Neuronal stem cell (in vitro differentiated cells): Measurements from ENCODE around the gene ATP2B3.
A peak's percentile ranks its signal among the peaks of the same experiment; 100 is the strongest.

Experiments used
- DNase-seq: peaks from one replicate; pipeline ENCODE4 v3.0.0-alpha.2; 2013; ENCODE audit warnings: low spot score
- H2AFZ ChIP-seq: one replicate; pipeline ENCODE4 v1.6.1; 2013; ENCODE audit warnings: mild to moderate bottlenecking, low read length, inconsistent platforms
- H2AK5ac ChIP-seq: 2 replicates; pipeline ENCODE4 v1.6.1; 2013; ENCODE audit warnings: low read depth, mild to moderate bottlenecking, inconsistent platforms, low read length, moderate library complexity, mixed read lengths
- H2BK120ac ChIP-seq: 2 replicates; pipeline ENCODE4 v1.6.1; 2013; ENCODE audit warnings: low read depth, mild to moderate bottlenecking, inconsistent platforms, low read length, moderate library complexity, mixed read lengths
- H2BK12ac ChIP-seq: one replicate; pipeline ENCODE4 v1.6.1; 2013; ENCODE audit warnings: low read length, inconsistent platforms
- H2BK15ac ChIP-seq: 2 replicates; pipeline ENCODE4 v1.6.1; 2013; ENCODE audit warnings: mild to moderate bottlenecking, low read length, inconsistent platforms, mixed read lengths
- H2BK5ac ChIP-seq: one replicate; pipeline ENCODE4 v1.6.1; 2013; ENCODE audit warnings: inconsistent platforms, mild to moderate bottlenecking, low read length, moderate library complexity
- H3K14ac ChIP-seq: one replicate; pipeline ENCODE4 v1.6.1; 2013; ENCODE audit warnings: low read length, inconsistent platforms
- H3K18ac ChIP-seq: 2 replicates; pipeline ENCODE4 v1.6.1; 2013; ENCODE audit warnings: low read length, inconsistent platforms
- H3K23ac ChIP-seq: 2 replicates; pipeline ENCODE4 v1.6.1; 2013; ENCODE audit warnings: low read depth, mild to moderate bottlenecking, mixed read lengths, low read length, inconsistent platforms; ENCODE audit not compliant: poor library complexity
- H3K27ac ChIP-seq: replicated peaks from 3 replicates; pipeline ENCODE4 v1.5.1; 2013; ENCODE audit warnings: low read length, inconsistent platforms
- H3K27me3 ChIP-seq, 3 experiments: 2 replicates each; pipeline ENCODE4 v1.6.1; 2013; ENCODE audit warnings: low read length in 3 of 3, mild to moderate bottlenecking in 2 of 3, inconsistent platforms in 1 of 3, low read depth in 1 of 3, mixed read lengths in 1 of 3, moderate library complexity in 1 of 3; ENCODE audit not compliant: control insufficient read depth in 3 of 3, insufficient read depth in 3 of 3
- H3K36me3 ChIP-seq, 2 donors: replicated peaks in 1 of 2; 2 replicates each; pipeline ENCODE4 v1.6.1; 2013; ENCODE audit warnings: low read length in 2 of 2; ENCODE audit not compliant: control insufficient read depth in 2 of 2, insufficient read depth in 2 of 2
- H3K4ac ChIP-seq: 2 replicates; pipeline ENCODE4 v1.6.1; 2013; ENCODE audit warnings: inconsistent platforms, mild to moderate bottlenecking, low read length, moderate library complexity
- H3K4me1 ChIP-seq, 2 donors: 1 replicate in 1 of 2; 2 replicates in 1 of 2; pipeline ENCODE4 v1.6.1; 2013; ENCODE audit warnings: low read length in 2 of 2, low read depth in 1 of 2; ENCODE audit not compliant: control insufficient read depth in 2 of 2, insufficient read depth in 1 of 2
- H3K4me2 ChIP-seq: one replicate; pipeline ENCODE4 v1.6.1; 2013; ENCODE audit warnings: mild to moderate bottlenecking, low read length, inconsistent platforms; ENCODE audit not compliant: insufficient read depth, poor library complexity, severe bottlenecking
- H3K4me3 ChIP-seq, 2 donors: 2 replicates each; pipeline ENCODE4 v1.5.1; 2013; ENCODE audit warnings: low read length in 2 of 2, mild to moderate bottlenecking in 2 of 2, inconsistent platforms in 1 of 2, moderate library complexity in 1 of 2
- H3K79me1 ChIP-seq: one replicate; pipeline ENCODE4 v1.6.1; 2013; ENCODE audit warnings: low read depth, mild to moderate bottlenecking, inconsistent platforms, low read length, moderate library complexity
- H3K9ac ChIP-seq: one replicate; pipeline ENCODE4 v1.6.1; 2013; ENCODE audit warnings: mild to moderate bottlenecking, low read depth, low read length, inconsistent platforms; ENCODE audit not compliant: poor library complexity
- H3K9me3 ChIP-seq, 2 donors: replicated peaks in 1 of 2; 2 replicates each; pipeline versions ENCODE3 to v1.6.1; 2013; ENCODE audit warnings: low read length in 2 of 2, mild to moderate bottlenecking in 2 of 2, inconsistent platforms in 1 of 2, low read depth in 1 of 2, mixed read lengths in 1 of 2, moderate library complexity in 1 of 2; ENCODE audit not compliant: control insufficient read depth in 2 of 2, insufficient read depth in 1 of 2
- H4K8ac ChIP-seq: one replicate; pipeline ENCODE4 v1.6.1; 2013; ENCODE audit warnings: low read depth, mild to moderate bottlenecking, inconsistent platforms, low read length, moderate library complexity
- H4K91ac ChIP-seq: one replicate; pipeline ENCODE4 v1.6.1; 2013; ENCODE audit warnings: low read length, low read depth, mild to moderate bottlenecking, inconsistent platforms; ENCODE audit not compliant: poor library complexity
- WGBS, 2 donors: extraction: QIAGEN DNeasy Blood & Tissue Kit; methylation state at CpG; one replicate each; pipeline ENCODE4 v1.1.7; 2013; ENCODE audit warnings: missing lambda C conversion rate in 2 of 2, mixed read lengths in 1 of 2; ENCODE audit not compliant: insufficient read length in 2 of 2, insufficient replicate concordance in 1 of 2; ENCODE audit errors: extremely low coverage in 2 of 2; 5-methylcytosine and 5-hydroxymethylcytosine counted together

The ATP2B3 gene

GRCh38 chrX:153564047-153564606 is 46.7 kb downstream of the ATP2B3 start:
- no peak overlapping the region for H3K18ac ChIP-seq
- no peak overlapping the region for H2BK12ac ChIP-seq
- H3K9me3 ChIP-seq = no peaks in the 10 kb centered on the region
- H3K27me3 ChIP-seq = peaks cover 0 to 72% (median 0%) of the 10 kb centered on the region in 3 experiments
- H3K23ac ChIP-seq = no peak overlapping the region
- H3K14ac ChIP-seq = no peak overlapping the region
- H3K4me2 ChIP-seq = no peak overlapping the region
- no peak overlapping the region for H2BK15ac ChIP-seq
- no peak overlapping the region for H2BK120ac ChIP-seq
- no peak overlapping the region for H2AFZ ChIP-seq
- H3K27ac ChIP-seq = no peak overlapping the region
- WGBS, 2 donors = no CpG with 5 or more reads among the region's 14 CpGs
- H4K91ac ChIP-seq = no peak overlapping the region
- H3K36me3 ChIP-seq = no peaks in the 10 kb centered on the region
- no peaks in the 10 kb centered on the region for H3K79me1 ChIP-seq
- H3K4me3 ChIP-seq = no peak overlapping the region
- H4K8ac ChIP-seq = no peak overlapping the region
- H3K4me1 ChIP-seq = peaks cover 2% of the 10 kb centered on the region in 2 donors
- H2AK5ac ChIP-seq = no peak overlapping the region
- no peak overlapping the region for H3K4ac ChIP-seq
- no peak overlapping the region for H2BK5ac ChIP-seq
- no peak overlapping the region for H3K9ac ChIP-seq
- DNase-seq = no peak

GRCh38 chrX:153565996-153566580 is 48.6 kb downstream of the ATP2B3 start:
- no peaks in the 10 kb centered on the region for H3K9me3 ChIP-seq
- H2BK15ac ChIP-seq = no peak overlapping the region
- H4K91ac ChIP-seq = no peak overlapping the region
- H4K8ac ChIP-seq = no peak overlapping the region
- peak overlapping the region; percentile 59 for H2AFZ ChIP-seq
- peaks cover 0 to 64% (median 0%) of the 10 kb centered on the region in 3 experiments for H3K27me3 ChIP-seq
- no peak overlapping the region for H2BK120ac ChIP-seq
- peak overlapping the region; percentile 2 for H3K4me2 ChIP-seq
- no peaks in the 10 kb centered on the region for H3K36me3 ChIP-seq
- no peak overlapping the region for H3K4me3 ChIP-seq
- no peak overlapping the region for H2BK12ac ChIP-seq
- no peak overlapping the region for H2AK5ac ChIP-seq
- H3K4ac ChIP-seq = no peak overlapping the region
- no peak overlapping the region for H3K14ac ChIP-seq
- no peak for DNase-seq
- peak overlapping the region; percentile 76 for H3K18ac ChIP-seq
- H3K4me1 ChIP-seq = peaks cover 2% of the 10 kb centered on the region in 2 donors
- no peak overlapping the region for H3K27ac ChIP-seq
- H2BK5ac ChIP-seq = no peak overlapping the region
- H3K23ac ChIP-seq = no peak overlapping the region
- no peaks in the 10 kb centered on the region for H3K79me1 ChIP-seq
- H3K9ac ChIP-seq = no peak overlapping the region
- no CpG with 5 or more reads among the region's 9 CpGs for WGBS, 2 donors

- no CpG with 5 or more reads among the region's 21 CpGs for WGBS, 2 donors
- Histone ChIP-seq H3K36me3 (no peaks in the 10 kb centered on the region), H3K9me3 (no peaks in the 10 kb centered on the region), H3K4ac (no peak overlapping the region), H2AK5ac (no peak overlapping the region), H2BK5ac (no peak overlapping the region), H2BK12ac (no peak overlapping the region), H3K27me3 (peaks cover 0 to 69% (median 0%) of the 10 kb centered on the region in 3 experiments), H4K91ac (no peak overlapping the region), H2AFZ (no peak overlapping the region), H4K8ac (no peak overlapping the region), H3K18ac (no peak overlapping the region), H3K14ac (no peak overlapping the region), H3K9ac (no peak overlapping the region), H3K4me1 (peaks cover 2% of the 10 kb centered on the region in 2 donors), H3K4me2 (no peak overlapping the region), H3K4me3 (no peak overlapping the region), H3K27ac (no peak overlapping the region), H2BK120ac (no peak overlapping the region), H3K79me1 (no peaks in the 10 kb centered on the region), H2BK15ac (no peak overlapping the region), H3K23ac (no peak overlapping the region)
- DNase-seq = no peak
Measured at GRCh38 chrX:153568451-153569011, 51.1 kb downstream of the ATP2B3 start.

- no CpG with 5 or more reads among the region's 13 CpGs for WGBS, 2 donors
- peaks cover 0 to 68% (median 0%) of the 10 kb centered on the region in 3 experiments for H3K27me3 ChIP-seq
- H3K18ac ChIP-seq = no peak overlapping the region
- H3K4me1 ChIP-seq = peaks cover 2% of the 10 kb centered on the region in 2 donors
- no peak overlapping the region for H3K23ac ChIP-seq
- H2BK15ac ChIP-seq = no peak overlapping the region
- no peak overlapping the region for H3K27ac ChIP-seq
- no peak overlapping the region for H2BK5ac ChIP-seq
- no peak overlapping the region for H2AK5ac ChIP-seq
- DNase-seq = no peak
- H4K8ac ChIP-seq = no peak overlapping the region
- no peaks in the 10 kb centered on the region for H3K79me1 ChIP-seq
- H2BK12ac ChIP-seq = no peak overlapping the region
- H4K91ac ChIP-seq = no peak overlapping the region
- no peak overlapping the region for H3K14ac ChIP-seq
- H3K9ac ChIP-seq = no peak overlapping the region
- no peak overlapping the region for H3K4ac ChIP-seq
- H2AFZ ChIP-seq = no peak overlapping the region
- H3K4me2 ChIP-seq = no peak overlapping the region
- H3K36me3 ChIP-seq = no peaks in the 10 kb centered on the region
- no peaks in the 10 kb centered on the region for H3K9me3 ChIP-seq
- H2BK120ac ChIP-seq = no peak overlapping the region
- no peak overlapping the region for H3K4me3 ChIP-seq
Measured at GRCh38 chrX:153569475-153569874, 52.0 kb downstream of the ATP2B3 start.
